SU-DHL-6 (cell line): ENCODE measurements around the gene HEYL.
"Not testable (repeated sequence)": the region's sequence is repeated elsewhere in the genome, so short reads cannot be mapped to it uniquely, and the experiment has no call there.

Source experiments
- H2AFZ ChIP-seq: fragments of 200-600 bp; sonication (generic); 2 replicates; pipeline ENCODE4 v1.6.1; 2014; ENCODE audit warnings: low read depth, mild to moderate bottlenecking, moderate library complexity, mixed read lengths, antibody characterized with exemption, low read length; ENCODE audit not compliant: severe bottlenecking
- H3F3A ChIP-seq: fragments of 200-600 bp; shearing (Covaris generic); 2 replicates; pipeline ENCODE4 v1.6.0; 2016; ENCODE audit warnings: antibody characterized with exemption, mild to moderate bottlenecking; ENCODE audit not compliant: insufficient read depth
- H3K27ac ChIP-seq: fragments of 200-600 bp; sonication (generic); 2 replicates; pipeline ENCODE4 v1.5.1; 2016; ENCODE audit warnings: low read depth, mild to moderate bottlenecking, low read length, moderate library complexity, mixed read lengths
- H3K27me3 ChIP-seq: fragments of 200-600 bp; sonication (generic), shearing (Covaris generic); 2 replicates; pipeline ENCODE4 v1.6.0; 2014; ENCODE audit warnings: mild to moderate bottlenecking, low read length
- H3K36me3 ChIP-seq: fragments of 200-600 bp; sonication (generic); 2 replicates; pipeline ENCODE4 v1.6.1; 2014; ENCODE audit warnings: mild to moderate bottlenecking, low read length, mixed read lengths
- H3K4me2 ChIP-seq: fragments of 300-600, 200-600 bp; shearing (Covaris generic), sonication (generic); 2 replicates; pipeline ENCODE4 v1.6.0; 2014; ENCODE audit warnings: low read length, low read depth, mild to moderate bottlenecking; ENCODE audit not compliant: poor library complexity, severe bottlenecking
- H3K4me3 ChIP-seq: fragments of 200-600 bp; sonication (generic); 2 replicates; pipeline ENCODE4 v1.5.1; 2014; ENCODE audit warnings: antibody characterized with exemption, low read length, mild to moderate bottlenecking, mixed read lengths; ENCODE audit not compliant: insufficient read depth, poor library complexity, severe bottlenecking
- H3K79me2 ChIP-seq: fragments of 200-600 bp; sonication (generic); 2 replicates; pipeline ENCODE4 v1.6.1; 2014; ENCODE audit warnings: mild to moderate bottlenecking, low read length, moderate library complexity; ENCODE audit not compliant: insufficient read depth
- H3K9ac ChIP-seq: fragments of 200-600 bp; sonication (generic); 2 replicates; pipeline ENCODE4 v1.7.0; 2014; ENCODE audit warnings: mild to moderate bottlenecking, low read length
- H3K9me2 ChIP-seq: fragments of 200-600 bp; sonication (generic); replicated peaks from 2 replicates; pipeline ENCODE4 v1.6.1; 2014; ENCODE audit warnings: low read length; ENCODE audit not compliant: insufficient read depth
- H3K9me3 ChIP-seq: fragments of 200-600 bp; sonication (generic); 2 replicates; pipeline ENCODE4 v1.6.1; 2014; ENCODE audit warnings: low read length, mixed read lengths; ENCODE audit not compliant: insufficient read depth
- H4K20me1 ChIP-seq: fragments of 200-600 bp; sonication (generic); 2 replicates; pipeline ENCODE4 v1.6.1; 2014; ENCODE audit warnings: low read depth, mild to moderate bottlenecking, antibody characterized with exemption, low read length, moderate library complexity, mixed read lengths
- EZH2phosphoT487 ChIP-seq: fragments of 200-600 bp; sonication (generic), shearing (Covaris generic); conservative IDR thresholded peaks from 2 replicates; pipeline ENCODE4 v1.6.1; 2018; ENCODE audit warnings: mild to moderate bottlenecking, antibody characterized with exemption, low read length, moderate library complexity, mixed read lengths
- TF ChIP-seq, protein P1 (sequence below): fragments of 200-600 bp; sonication (generic); IDR thresholded peaks from one replicate; pipeline ENCODE4 v1.5.1; 2017; ENCODE audit warnings: antibody characterized with exemption, mild to moderate bottlenecking, low read length, moderate library complexity; ENCODE audit not compliant: insufficient read depth, poor library complexity, severe bottlenecking

HEYL gene

GRCh38 chr1:39613250-39613649, 26.2 kb downstream of the HEYL start:
- Histone ChIP-seq H3F3A (no peaks in the 10 kb centered on the region), H3K9me2 (no peaks in the 10 kb centered on the region), H4K20me1 (no peaks in the 10 kb centered on the region), H3K36me3 (no peaks in the 10 kb centered on the region), H3K4me2 (no peak overlapping the region), H3K4me3 (no peak overlapping the region), H3K9me3 (no peaks in the 10 kb centered on the region), H3K79me2 (no peaks in the 10 kb centered on the region), H3K27ac (no peak overlapping the region), H3K27me3 (no peaks in the 10 kb centered on the region), H3K9ac (no peak overlapping the region), H2AFZ (no peak overlapping the region)
- TF ChIP-seq, protein P1, sequence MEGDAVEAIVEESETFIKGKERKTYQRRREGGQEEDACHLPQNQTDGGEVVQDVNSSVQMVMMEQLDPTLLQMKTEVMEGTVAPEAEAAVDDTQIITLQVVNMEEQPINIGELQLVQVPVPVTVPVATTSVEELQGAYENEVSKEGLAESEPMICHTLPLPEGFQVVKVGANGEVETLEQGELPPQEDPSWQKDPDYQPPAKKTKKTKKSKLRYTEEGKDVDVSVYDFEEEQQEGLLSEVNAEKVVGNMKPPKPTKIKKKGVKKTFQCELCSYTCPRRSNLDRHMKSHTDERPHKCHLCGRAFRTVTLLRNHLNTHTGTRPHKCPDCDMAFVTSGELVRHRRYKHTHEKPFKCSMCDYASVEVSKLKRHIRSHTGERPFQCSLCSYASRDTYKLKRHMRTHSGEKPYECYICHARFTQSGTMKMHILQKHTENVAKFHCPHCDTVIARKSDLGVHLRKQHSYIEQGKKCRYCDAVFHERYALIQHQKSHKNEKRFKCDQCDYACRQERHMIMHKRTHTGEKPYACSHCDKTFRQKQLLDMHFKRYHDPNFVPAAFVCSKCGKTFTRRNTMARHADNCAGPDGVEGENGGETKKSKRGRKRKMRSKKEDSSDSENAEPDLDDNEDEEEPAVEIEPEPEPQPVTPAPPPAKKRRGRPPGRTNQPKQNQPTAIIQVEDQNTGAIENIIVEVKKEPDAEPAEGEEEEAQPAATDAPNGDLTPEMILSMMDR: no peak
- TF ChIP-seq EZH2phosphoT487: no peak

DNA sequence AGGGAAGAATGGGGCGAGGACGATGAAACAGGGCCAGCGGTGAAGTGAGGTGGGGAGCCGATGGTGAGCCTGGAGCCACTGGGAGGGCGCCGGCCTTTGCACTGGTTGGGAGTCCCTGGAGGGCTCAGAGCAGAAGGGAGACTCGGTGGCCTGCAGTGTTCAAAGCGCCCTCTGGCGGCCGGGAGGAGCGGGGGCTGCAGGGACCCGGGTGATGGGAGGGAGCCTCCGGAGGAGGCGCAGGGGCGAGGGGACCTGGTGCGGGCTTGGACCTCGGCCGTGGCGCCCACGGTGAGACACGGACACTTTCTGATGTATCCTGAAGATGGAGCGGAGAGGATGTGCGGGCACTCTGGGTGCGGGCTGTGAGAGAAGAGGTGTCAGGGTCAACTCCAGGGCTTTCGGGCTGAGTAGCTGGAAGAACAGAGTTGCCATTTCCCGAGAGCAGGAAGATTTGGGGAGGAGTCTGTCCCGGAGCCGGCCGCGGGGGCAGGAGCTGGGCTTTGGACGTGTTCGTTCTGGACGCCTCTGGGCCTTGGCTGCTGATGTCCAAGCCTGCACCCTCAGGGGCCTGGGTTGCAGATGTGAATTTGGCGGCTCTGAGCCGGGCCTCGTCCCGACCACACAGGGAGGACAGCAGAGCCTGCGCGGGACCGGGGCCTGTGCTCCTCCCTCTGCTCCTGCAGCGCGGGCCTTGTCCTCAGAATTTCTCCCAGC, 29.7 kb downstream of the HEYL start:
- H4K20me1 ChIP-seq: no peaks in the 10 kb centered on the region
- no peaks in the 10 kb centered on the region for H3F3A ChIP-seq
- no peak for TF ChIP-seq EZH2phosphoT487
- TF ChIP-seq, protein P1: peak; percentile 66
- H3K79me2 ChIP-seq: no peaks in the 10 kb centered on the region
- H3K27me3 ChIP-seq: no peaks in the 10 kb centered on the region
- H3K4me3 ChIP-seq: no peak overlapping the region
- H3K9me2 ChIP-seq: no peaks in the 10 kb centered on the region
- H3K27ac ChIP-seq: no peak overlapping the region
- no peaks in the 10 kb centered on the region for H3K9me3 ChIP-seq
- no peak overlapping the region for H3K9ac ChIP-seq
- H2AFZ ChIP-seq: no peak overlapping the region
- H3K36me3 ChIP-seq: no peaks in the 10 kb centered on the region
- no peak overlapping the region for H3K4me2 ChIP-seq

DNA sequence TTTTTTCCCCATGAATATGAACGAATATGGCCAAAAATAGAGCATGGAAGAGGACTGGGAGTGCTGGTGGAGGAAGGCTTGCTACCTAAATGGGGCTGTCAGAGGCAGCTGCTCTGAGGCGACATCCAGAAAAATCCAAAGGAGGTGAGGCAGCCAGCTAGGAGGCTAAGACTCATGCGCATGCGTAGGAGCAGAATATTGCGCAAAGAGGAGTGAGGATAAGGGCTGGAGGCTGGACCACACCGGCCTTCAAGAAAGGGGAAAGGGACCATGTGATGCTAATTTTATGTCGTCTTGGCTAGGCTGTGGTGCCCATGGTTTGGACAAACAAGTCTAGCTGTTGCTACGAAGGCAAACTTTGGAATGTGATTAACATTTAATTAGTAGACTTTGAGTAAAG, 30.5 kb downstream of the HEYL start:
- no peak overlapping the region for H3K27ac ChIP-seq
- H3K9me3 ChIP-seq: no peaks in the 10 kb centered on the region
- TF ChIP-seq, protein P1: no peak
- no peak for TF ChIP-seq EZH2phosphoT487
- no peak overlapping the region for H3K4me2 ChIP-seq
- H3F3A ChIP-seq: no peaks in the 10 kb centered on the region
- H3K9ac ChIP-seq: no peak overlapping the region
- no peak overlapping the region for H2AFZ ChIP-seq
- H3K4me3 ChIP-seq: no peak overlapping the region
- H3K36me3 ChIP-seq: no peaks in the 10 kb centered on the region
- no peaks in the 10 kb centered on the region for H3K27me3 ChIP-seq
- H3K9me2 ChIP-seq: no peaks in the 10 kb centered on the region
- no peaks in the 10 kb centered on the region for H4K20me1 ChIP-seq
- H3K79me2 ChIP-seq: no peaks in the 10 kb centered on the region

DNA sequence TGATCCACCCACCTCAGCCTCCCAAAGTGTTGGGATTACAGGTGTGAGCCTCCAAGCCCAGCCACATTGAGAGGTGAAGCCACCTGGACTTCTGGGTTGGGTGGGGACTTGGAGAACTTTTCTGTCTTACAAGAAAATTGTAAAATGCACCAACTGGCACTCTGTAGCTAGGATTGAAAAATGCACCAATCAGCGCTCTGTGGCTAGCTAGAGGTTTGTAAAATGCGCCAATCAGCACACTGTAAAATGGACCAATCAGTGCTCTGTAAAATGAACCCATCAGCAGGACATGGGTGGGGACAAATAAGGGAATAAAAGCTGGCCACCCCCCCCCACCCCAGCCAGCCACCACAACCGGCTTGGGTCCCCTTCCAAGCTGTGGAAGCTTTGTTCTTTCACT, 35.8 kb downstream of the HEYL start:
- H3K27me3 ChIP-seq, H2AFZ ChIP-seq, H3K9me2 ChIP-seq, H3K9me3 ChIP-seq, H3K4me3 ChIP-seq, H3K9ac ChIP-seq, H4K20me1 ChIP-seq, H3F3A ChIP-seq, H3K27ac ChIP-seq, H3K79me2 ChIP-seq, H3K36me3 ChIP-seq, H3K4me2 ChIP-seq: not testable (repeated sequence)

- not testable (repeated sequence) for H3K27me3 ChIP-seq, H3F3A ChIP-seq, H3K9me3 ChIP-seq, H3K27ac ChIP-seq, H3K9me2 ChIP-seq, H3K4me3 ChIP-seq, H4K20me1 ChIP-seq, H3K36me3 ChIP-seq, H2AFZ ChIP-seq, H3K79me2 ChIP-seq, H3K9ac ChIP-seq, H3K4me2 ChIP-seq
These were observed 37.7 kb downstream of the HEYL start for GRCh38 chr1:39601667-39602255.
